Measurements from ENCODE around the gene FAAP20. TPM values are rescaled to one million over a fixed set of nuclear protein-coding genes. Genes with fewer than 3 reads are reported as not detected.

FAAP20 gene
- total RNA-seq, 1 experiment from 2014 or later: 112 TPM

DNA sequence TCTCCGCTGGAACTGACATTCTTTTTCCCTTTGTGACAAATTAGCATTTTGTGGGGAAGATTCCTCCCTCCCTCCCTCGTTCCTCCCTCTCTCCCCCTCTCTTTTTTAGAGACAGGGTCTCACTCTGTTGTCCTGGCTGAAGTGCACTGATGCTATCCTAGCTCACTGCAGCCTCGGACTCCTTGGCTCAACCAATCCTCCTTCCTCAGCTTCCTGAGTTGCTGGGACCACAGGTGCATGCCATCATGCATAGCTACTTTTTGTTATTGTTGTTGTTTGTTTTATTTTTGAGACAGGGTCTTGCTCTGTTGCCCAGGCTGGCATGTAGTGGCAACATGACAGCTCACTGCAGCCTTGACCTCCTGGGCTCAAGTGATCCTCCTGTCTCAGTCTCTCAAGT lies 26.7 kb upstream of the FAAP20 start:
- Histone ChIP-seq H3K27ac (ENCODE audit: low read depth, low read length) (no peak overlapping the region), H3K4me1 (ENCODE audit: control insufficient read depth in 1 of 2, insufficient read depth in 2 of 2, low read length in 2 of 2) (peaks cover under 1% of the 10 kb centered on the region in 2 experiments; a peak in 1 of 4 replicates), H3K9me3 (ENCODE audit: control insufficient read depth in 1 of 2, insufficient read depth in 1 of 2, low read depth in 1 of 2, low read length in 2 of 2) (no peaks in the 10 kb centered on the region), H3K4me3 (replicated peaks in 1 of 2; ENCODE audit: low read depth in 1 of 2, low read length in 2 of 2) (no peak overlapping the region), H2AFZ (ENCODE audit: low read depth, low read length, poor library complexity, severe bottlenecking) (no peak overlapping the region), H3K36me3 (ENCODE audit: control insufficient read depth in 1 of 2, insufficient read depth in 2 of 2, low read length in 2 of 2) (no peaks in the 10 kb centered on the region), H3K4me2 (ENCODE audit: low read length) (no peak overlapping the region), H3K9ac (ENCODE audit: low read length) (no peak overlapping the region), H3K79me2 (ENCODE audit: insufficient read depth, low read length) (no peaks in the 10 kb centered on the region), H3K27me3 (ENCODE audit: insufficient read depth, low read length) (no peaks in the 10 kb centered on the region), H3K9me2 (ENCODE audit: insufficient read depth) (no peaks in the 10 kb centered on the region), H4K20me1 (ENCODE audit: insufficient read depth) (no peaks in the 10 kb centered on the region)
- DNase-seq (ENCODE audit: low read depth, low spot score) (no peak), ATAC-seq (no peak)
- intact Hi-C loops (cut with micrococcal nuclease): no loop called here
- RAD21 ChIA-PET (ENCODE audit: low non-redundant PET in 1 of 2, low total read pairs in 2 of 2, uncharacterized antibody in 2 of 2, unreplicated experiment in 2 of 2): no interaction called here
- TF ChIP-seq ZFX (IDR thresholded peaks at IDR 0.05) (no peak), TCF7L2 (IDR thresholded peaks at IDR 0.05; ENCODE audit: borderline replicate concordance, extremely low read depth, insufficient read depth, insufficient read length) (no peak), POLR2AphosphoS5 (IDR thresholded peaks at IDR 0.05; ENCODE audit: low read depth, low read length) (no peak), RAD21 (IDR thresholded peaks at IDR 0.05; ENCODE audit: low read depth) (no peak), EGR1 (IDR thresholded peaks at IDR 0.05; ENCODE audit: low read depth) (no peak)
- no TSS peak for BruUV-seq (replicated peaks)
- POLR2A ChIA-PET: interaction anchor here (1.0 kb wide), 2 partner anchors 9 to 16 kb away, joined by 3 to 5 read pairs; no protein-coding TSS in a partner anchor
- CTCF ChIA-PET: no interaction called here

DNA sequence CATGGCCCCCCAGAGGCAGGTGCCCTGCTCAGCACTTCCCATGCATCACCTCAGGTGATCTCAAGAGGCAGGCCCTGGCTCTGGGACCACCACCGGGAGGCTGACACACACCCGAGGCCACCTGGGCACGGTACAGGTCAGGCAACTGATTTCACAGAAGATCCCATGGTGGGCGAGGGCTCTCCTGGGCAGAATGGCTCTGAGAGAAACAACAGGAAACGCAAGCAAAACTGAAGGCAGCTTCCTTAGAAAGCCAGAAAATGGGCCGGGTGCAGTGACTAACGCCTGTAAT lies 22.1 kb upstream of the FAAP20 start:
- no peaks in the 10 kb centered on the region for H3K79me2 ChIP-seq (ENCODE audit: insufficient read depth, low read length)
- no peaks in the 10 kb centered on the region for H3K9me3 ChIP-seq (ENCODE audit: control insufficient read depth in 1 of 2, insufficient read depth in 1 of 2, low read depth in 1 of 2, low read length in 2 of 2)
- H3K9ac ChIP-seq (ENCODE audit: low read length): no peak overlapping the region
- H3K9me2 ChIP-seq (ENCODE audit: insufficient read depth): no peaks in the 10 kb centered on the region
- H4K20me1 ChIP-seq (ENCODE audit: insufficient read depth): no peaks in the 10 kb centered on the region
- DNase-seq (ENCODE audit: low read depth, low spot score) (no peak), ATAC-seq (no peak)
- no peaks in the 10 kb centered on the region for H3K36me3 ChIP-seq (ENCODE audit: control insufficient read depth in 1 of 2, insufficient read depth in 2 of 2, low read length in 2 of 2)
- peaks cover 14 to 22% of the 10 kb centered on the region in 2 experiments for H3K4me1 ChIP-seq (ENCODE audit: control insufficient read depth in 1 of 2, insufficient read depth in 2 of 2, low read length in 2 of 2)
- no peaks in the 10 kb centered on the region for H3K27me3 ChIP-seq (ENCODE audit: insufficient read depth, low read length)
- POLR2A ChIA-PET: no interaction called here
- intact Hi-C loops (cut with micrococcal nuclease): no loop called here
- TF ChIP-seq YY1 (IDR thresholded peaks at IDR 0.05; ENCODE audit: extremely low read depth, insufficient replicate concordance, low read depth, low read length) (no peak), ZNF274 (IDR thresholded peaks at IDR 0.05; ENCODE audit: low read depth, low read length) (no peak), POLR2AphosphoS5 (IDR thresholded peaks at IDR 0.05; ENCODE audit: low read depth, low read length) (no peak), SRF (IDR thresholded peaks at IDR 0.05; ENCODE audit: low read depth) (no peak), RAD21 (IDR thresholded peaks at IDR 0.05; ENCODE audit: low read depth) (no peak), SP1 (IDR thresholded peaks at IDR 0.05; ENCODE audit: low read depth) (no peak), EZH2 (IDR thresholded peaks at IDR 0.05) (no peak), EGR1 (IDR thresholded peaks at IDR 0.05; ENCODE audit: low read depth) (no peak), CEBPB (IDR thresholded peaks at IDR 0.05; ENCODE audit: low read depth) (no peak)
- H3K27ac ChIP-seq (ENCODE audit: low read depth, low read length): no peak overlapping the region
- no TSS peak for BruUV-seq (replicated peaks)
- H3K4me3 ChIP-seq (replicated peaks in 1 of 2; ENCODE audit: low read depth in 1 of 2, low read length in 2 of 2): no peak overlapping the region
- H3K4me2 ChIP-seq (ENCODE audit: low read length): no peak overlapping the region
- H2AFZ ChIP-seq (ENCODE audit: low read depth, low read length, poor library complexity, severe bottlenecking): no peak overlapping the region
- RAD21 ChIA-PET (ENCODE audit: low non-redundant PET in 1 of 2, low total read pairs in 2 of 2, uncharacterized antibody in 2 of 2, unreplicated experiment in 2 of 2): interaction anchor here in 1 of 2 experiments (0.7 kb wide), 1 partner anchor 12 kb away, joined by 5 read pairs; no protein-coding TSS in a partner anchor
- CTCF ChIA-PET: no interaction called here
